Measurements from ENCODE around the gene CREG1.

DNA sequence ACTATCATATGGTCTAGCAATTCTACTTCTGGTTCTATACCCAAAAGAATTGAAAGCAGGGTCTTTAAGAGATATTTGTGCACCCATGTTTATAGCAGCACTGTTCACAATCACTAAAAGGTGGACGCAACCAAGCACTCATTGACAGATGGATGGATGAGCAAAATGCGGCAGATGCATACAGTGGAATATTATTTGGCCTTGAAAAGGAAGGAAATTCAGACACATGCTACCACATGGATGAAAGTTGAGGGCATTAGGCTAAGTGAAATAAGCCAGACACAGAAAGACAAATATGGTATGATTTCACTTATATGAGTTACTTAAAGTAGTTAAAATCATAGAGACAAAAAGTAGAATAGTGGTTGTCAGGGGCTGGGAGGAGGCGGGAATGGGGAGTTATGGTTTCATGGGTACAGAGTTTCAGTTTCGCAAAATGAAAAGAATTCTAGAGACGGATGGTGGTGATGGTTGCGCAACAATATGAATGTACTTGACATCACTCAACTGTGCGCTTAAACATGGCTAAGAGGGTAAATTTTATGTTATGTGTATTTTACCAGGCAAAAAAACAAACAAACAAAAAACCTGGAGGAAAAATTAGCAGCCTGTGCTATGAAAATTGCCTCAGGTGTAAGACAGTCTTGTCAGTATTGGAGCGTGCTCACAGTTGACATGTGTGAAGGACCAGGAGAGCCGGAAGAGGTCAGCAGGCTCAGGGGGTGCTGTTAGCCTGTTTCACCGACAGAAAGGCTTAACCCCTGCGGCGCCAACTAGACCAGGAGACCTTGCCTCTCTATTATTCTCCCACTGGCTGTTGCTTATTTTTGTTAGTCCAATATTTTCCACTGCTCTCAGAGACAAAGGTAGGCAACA, 61.7 kb downstream of the CREG1 start:
- no peak for TF ChIP-seq POLR2A (IDR thresholded peaks at IDR 0.05; ENCODE audit: low read depth, low read length)
- no peak for TF ChIP-seq POLR2AphosphoS5 (IDR thresholded peaks at IDR 0.05; ENCODE audit: low read depth, low read length)
- TF ChIP-seq TAF1 (IDR thresholded peaks at IDR 0.05; ENCODE audit: borderline replicate concordance, low read depth, low read length) = no peak

Measured in GM12892 (cell line).